OCI-LY1 (cell line): ENCODE results near the gene ANO2.

Experiments
- H2AFZ ChIP-seq: fragments of 200-600 bp; sonication (generic), shearing (Covaris generic); 2 replicates; pipeline ENCODE4 v1.6.0; 2014; ENCODE audit warnings: antibody characterized with exemption, mild to moderate bottlenecking, low read length
- H3F3A ChIP-seq: fragments of 200-600 bp; sonication (generic), shearing (Covaris generic); 2 replicates; pipeline ENCODE4 v1.6.0; 2014; ENCODE audit warnings: mild to moderate bottlenecking, antibody characterized with exemption, low read length, moderate library complexity; ENCODE audit not compliant: insufficient read depth
- H3K27ac ChIP-seq: fragments of 200-600 bp; sonication (generic); 2 replicates; pipeline ENCODE4 v1.5.1; 2014; ENCODE audit warnings: low read length, mixed run types, mild to moderate bottlenecking, low read depth; ENCODE audit not compliant: poor library complexity, severe bottlenecking
- H3K27me3 ChIP-seq: fragments of 200-600 bp; sonication (generic); 2 replicates; pipeline ENCODE4 v1.6.0; 2014; ENCODE audit warnings: antibody characterized with exemption, mild to moderate bottlenecking, low read length, moderate library complexity; ENCODE audit not compliant: insufficient read depth
- H3K36me3 ChIP-seq: fragments of 200-600 bp; sonication (generic); 2 replicates; pipeline ENCODE4 v1.6.1; 2014; ENCODE audit warnings: mild to moderate bottlenecking, antibody characterized with exemption, low read length, moderate library complexity, mixed read lengths; ENCODE audit not compliant: insufficient read depth
- H3K4me1 ChIP-seq: fragments of 200-600 bp; sonication (generic); 2 replicates; pipeline ENCODE4 v1.5.1; 2014; ENCODE audit warnings: mild to moderate bottlenecking, low read length, moderate library complexity; ENCODE audit not compliant: insufficient read depth, severe bottlenecking
- H3K4me2 ChIP-seq: fragments of 200-600 bp; sonication (generic), shearing (Covaris generic); 2 replicates; pipeline ENCODE4 v1.6.1; 2014; ENCODE audit warnings: low read length
- H3K4me3 ChIP-seq: fragments of 200-600 bp; sonication (generic); 2 replicates; pipeline ENCODE4 v1.5.1; 2014; ENCODE audit warnings: low read length, low read depth, mild to moderate bottlenecking, mixed read lengths; ENCODE audit not compliant: poor library complexity, severe bottlenecking
- H3K79me2 ChIP-seq: fragments of 200-600 bp; shearing (Covaris generic); 2 replicates; pipeline ENCODE4 v1.6.1; 2016; ENCODE audit warnings: mixed run types, low read length, mixed read lengths; ENCODE audit not compliant: insufficient read depth
- H3K9ac ChIP-seq: fragments of 200-600 bp; sonication (generic), shearing (Covaris generic); 2 replicates; pipeline ENCODE4 v1.6.1; 2014; ENCODE audit warnings: mild to moderate bottlenecking, low read length, mixed read lengths
- H3K9me2 ChIP-seq: fragments of 200-600 bp; sonication (generic), shearing (Covaris generic); 2 replicates; pipeline ENCODE4 v1.6.1; 2014; ENCODE audit warnings: low read depth, mild to moderate bottlenecking, low read length, mixed read lengths
- H3K9me3 ChIP-seq: fragments of 200-600 bp; shearing (Covaris generic); 2 replicates; pipeline ENCODE4 v1.6.1; 2014; ENCODE audit warnings: low read length, mixed read lengths
- H4K20me1 ChIP-seq: fragments of 200-600 bp; sonication (generic), shearing (Covaris generic); 2 replicates; pipeline ENCODE4 v1.6.0; 2016; ENCODE audit warnings: mild to moderate bottlenecking, low read length; ENCODE audit not compliant: insufficient read depth
- EZH2 ChIP-seq: fragments of 200-600 bp; sonication (generic), shearing (Covaris generic); IDR thresholded peaks from 2 replicates; pipeline ENCODE4 v1.8.0; 2017; ENCODE audit warnings: borderline replicate concordance, mixed run types, mild to moderate bottlenecking, antibody characterized with exemption, low read length, moderate library complexity, mixed read lengths
- TF ChIP-seq, protein P1 (sequence below): fragments of 200-600 bp; sonication (generic), shearing (Covaris generic); IDR thresholded peaks from 2 replicates; pipeline ENCODE4 v1.5.1; 2017; ENCODE audit warnings: mild to moderate bottlenecking, antibody characterized with exemption, low read length, moderate library complexity, mixed read lengths

ANO2 gene

DNA sequence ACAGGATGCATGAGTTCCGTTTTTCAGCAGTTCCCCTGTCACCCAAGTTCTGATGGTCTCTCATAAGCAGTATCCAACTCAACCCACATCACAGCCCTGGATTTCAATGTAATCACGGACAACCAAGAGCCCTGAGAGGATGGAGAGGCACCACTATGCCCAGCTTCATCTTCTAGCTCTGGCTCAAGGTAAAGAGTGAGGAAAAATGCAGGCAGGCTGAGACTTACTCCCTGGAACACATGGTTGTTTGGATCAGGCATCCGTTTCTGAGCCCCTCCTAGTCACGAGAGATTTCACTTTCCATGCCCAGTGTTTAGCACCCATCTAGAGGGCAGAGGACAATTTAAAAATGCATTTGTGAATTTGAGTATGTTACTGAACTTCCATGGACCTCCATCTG is 45.0 kb downstream of the ANO2 start:
- H3F3A ChIP-seq = no peaks in the 10 kb centered on the region
- H3K27me3 ChIP-seq = no peaks in the 10 kb centered on the region
- no peaks in the 10 kb centered on the region for H3K79me2 ChIP-seq
- H3K36me3 ChIP-seq = no peaks in the 10 kb centered on the region
- H3K9me2 ChIP-seq = no peaks in the 10 kb centered on the region
- no peak for TF ChIP-seq EZH2
- TF ChIP-seq, protein P1, sequence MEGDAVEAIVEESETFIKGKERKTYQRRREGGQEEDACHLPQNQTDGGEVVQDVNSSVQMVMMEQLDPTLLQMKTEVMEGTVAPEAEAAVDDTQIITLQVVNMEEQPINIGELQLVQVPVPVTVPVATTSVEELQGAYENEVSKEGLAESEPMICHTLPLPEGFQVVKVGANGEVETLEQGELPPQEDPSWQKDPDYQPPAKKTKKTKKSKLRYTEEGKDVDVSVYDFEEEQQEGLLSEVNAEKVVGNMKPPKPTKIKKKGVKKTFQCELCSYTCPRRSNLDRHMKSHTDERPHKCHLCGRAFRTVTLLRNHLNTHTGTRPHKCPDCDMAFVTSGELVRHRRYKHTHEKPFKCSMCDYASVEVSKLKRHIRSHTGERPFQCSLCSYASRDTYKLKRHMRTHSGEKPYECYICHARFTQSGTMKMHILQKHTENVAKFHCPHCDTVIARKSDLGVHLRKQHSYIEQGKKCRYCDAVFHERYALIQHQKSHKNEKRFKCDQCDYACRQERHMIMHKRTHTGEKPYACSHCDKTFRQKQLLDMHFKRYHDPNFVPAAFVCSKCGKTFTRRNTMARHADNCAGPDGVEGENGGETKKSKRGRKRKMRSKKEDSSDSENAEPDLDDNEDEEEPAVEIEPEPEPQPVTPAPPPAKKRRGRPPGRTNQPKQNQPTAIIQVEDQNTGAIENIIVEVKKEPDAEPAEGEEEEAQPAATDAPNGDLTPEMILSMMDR = no peak
- no peak overlapping the region for H3K4me2 ChIP-seq
- no peaks in the 10 kb centered on the region for H3K9me3 ChIP-seq
- no peak overlapping the region for H3K4me3 ChIP-seq
- no peak overlapping the region for H2AFZ ChIP-seq
- H3K27ac ChIP-seq = no peak overlapping the region
- no peaks in the 10 kb centered on the region for H3K4me1 ChIP-seq
- no peak overlapping the region for H3K9ac ChIP-seq
- no peaks in the 10 kb centered on the region for H4K20me1 ChIP-seq

DNA sequence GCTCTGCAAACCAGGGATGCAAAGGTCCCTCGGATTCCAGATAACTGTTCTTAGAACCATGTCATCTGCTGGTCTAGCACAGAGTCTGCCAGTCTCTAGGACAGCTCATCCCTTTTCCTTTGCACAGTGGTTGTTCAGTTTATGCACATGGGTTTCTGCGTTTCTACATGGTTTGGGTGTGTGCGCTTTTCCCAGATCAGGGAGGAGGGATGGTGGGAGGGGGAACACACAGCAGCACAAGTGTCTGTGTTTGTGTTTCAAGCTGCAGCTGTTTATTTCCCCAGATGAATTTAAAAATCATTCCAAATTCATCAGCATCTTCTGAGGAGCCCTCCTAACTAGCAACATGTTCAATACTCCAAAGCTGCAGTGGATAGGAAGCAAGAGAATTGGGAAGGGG is 45.4 kb downstream of the ANO2 start:
- Histone ChIP-seq H3K27ac (no peak overlapping the region), H3K9me3 (no peaks in the 10 kb centered on the region), H3K9ac (no peak overlapping the region), H3K4me2 (no peak overlapping the region), H3F3A (no peaks in the 10 kb centered on the region), H4K20me1 (no peaks in the 10 kb centered on the region), H2AFZ (no peak overlapping the region), H3K79me2 (no peaks in the 10 kb centered on the region), H3K4me3 (no peak overlapping the region), H3K9me2 (no peaks in the 10 kb centered on the region), H3K36me3 (no peaks in the 10 kb centered on the region), H3K4me1 (no peaks in the 10 kb centered on the region), H3K27me3 (no peaks in the 10 kb centered on the region)
- TF ChIP-seq, protein P1 = no peak
- no peak for TF ChIP-seq EZH2

DNA sequence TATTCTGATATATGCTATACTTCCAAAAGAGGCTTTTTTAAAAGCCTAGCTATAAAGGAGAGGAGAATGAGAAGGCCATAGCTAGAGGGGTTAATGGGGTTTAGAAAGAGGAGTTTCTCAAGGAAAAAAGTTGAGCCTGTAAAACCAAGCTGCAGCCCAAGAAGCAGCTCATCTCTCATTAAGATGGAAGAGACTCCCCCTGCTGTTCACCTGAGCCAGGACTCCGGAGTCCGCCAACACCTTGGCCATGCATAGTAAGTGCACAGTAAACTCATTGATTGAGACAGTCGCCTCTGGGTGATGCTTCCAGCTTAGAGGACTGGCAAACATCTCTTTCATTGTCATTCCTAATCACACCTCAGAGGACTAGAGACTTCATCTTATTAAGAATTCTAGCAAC is 46.2 kb downstream of the ANO2 start:
- Histone ChIP-seq H3K9ac (no peak overlapping the region), H3K79me2 (no peaks in the 10 kb centered on the region)
- TF ChIP-seq, protein P1 = peak; percentile 34
- no peak for TF ChIP-seq EZH2

More for the DNA sequence above, 46.2 kb downstream of the ANO2 start:
- no peak overlapping the region for H3K4me2 ChIP-seq
- no peaks in the 10 kb centered on the region for H3F3A ChIP-seq
- no peaks in the 10 kb centered on the region for H3K9me2 ChIP-seq
- no peaks in the 10 kb centered on the region for H3K9me3 ChIP-seq
- H4K20me1 ChIP-seq = no peaks in the 10 kb centered on the region
- H3K27me3 ChIP-seq = no peaks in the 10 kb centered on the region
- no peak overlapping the region for H3K4me3 ChIP-seq
- H3K27ac ChIP-seq = no peak overlapping the region
- H2AFZ ChIP-seq = no peak overlapping the region
- no peaks in the 10 kb centered on the region for H3K4me1 ChIP-seq
- no peaks in the 10 kb centered on the region for H3K36me3 ChIP-seq
